ENCODE measurements around the gene UTS2B.

DNA sequence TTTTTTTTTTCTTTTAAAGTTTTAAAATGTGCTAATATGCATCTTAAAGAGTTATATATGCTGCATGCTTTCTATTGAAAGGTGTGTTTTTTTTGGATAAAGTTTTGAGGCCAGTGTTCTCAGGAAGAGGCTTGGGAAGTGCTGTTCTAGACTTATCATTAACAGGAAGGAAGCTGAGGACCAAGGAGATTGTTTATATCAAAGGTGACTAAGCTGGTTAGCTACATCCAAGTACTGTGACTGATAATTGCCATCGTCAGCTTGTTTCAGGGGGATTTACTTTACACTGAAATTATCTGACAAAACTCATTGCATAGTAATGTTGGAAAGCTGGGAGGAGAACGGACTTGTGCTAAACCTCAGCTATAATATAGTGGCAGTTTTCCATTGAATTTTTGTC is 36.3 kb upstream of the UTS2B start:
- TF ChIP-seq, protein P1, sequence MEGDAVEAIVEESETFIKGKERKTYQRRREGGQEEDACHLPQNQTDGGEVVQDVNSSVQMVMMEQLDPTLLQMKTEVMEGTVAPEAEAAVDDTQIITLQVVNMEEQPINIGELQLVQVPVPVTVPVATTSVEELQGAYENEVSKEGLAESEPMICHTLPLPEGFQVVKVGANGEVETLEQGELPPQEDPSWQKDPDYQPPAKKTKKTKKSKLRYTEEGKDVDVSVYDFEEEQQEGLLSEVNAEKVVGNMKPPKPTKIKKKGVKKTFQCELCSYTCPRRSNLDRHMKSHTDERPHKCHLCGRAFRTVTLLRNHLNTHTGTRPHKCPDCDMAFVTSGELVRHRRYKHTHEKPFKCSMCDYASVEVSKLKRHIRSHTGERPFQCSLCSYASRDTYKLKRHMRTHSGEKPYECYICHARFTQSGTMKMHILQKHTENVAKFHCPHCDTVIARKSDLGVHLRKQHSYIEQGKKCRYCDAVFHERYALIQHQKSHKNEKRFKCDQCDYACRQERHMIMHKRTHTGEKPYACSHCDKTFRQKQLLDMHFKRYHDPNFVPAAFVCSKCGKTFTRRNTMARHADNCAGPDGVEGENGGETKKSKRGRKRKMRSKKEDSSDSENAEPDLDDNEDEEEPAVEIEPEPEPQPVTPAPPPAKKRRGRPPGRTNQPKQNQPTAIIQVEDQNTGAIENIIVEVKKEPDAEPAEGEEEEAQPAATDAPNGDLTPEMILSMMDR (IDR thresholded peaks at IDR 0.05): no peak
- TF ChIP-seq POLR2A (IDR thresholded peaks at IDR 0.05) (no peak), POLR2AphosphoS5 (IDR thresholded peaks at IDR 0.05) (no peak)
